D721Med (cell line): Measurements from ENCODE around the gene ZFY.

ENCODE experiments used
- DNase-seq: peaks from one replicate; pipeline ENCODE4 v3.0.0; 2011; ENCODE audit warnings: low spot score; ENCODE audit not compliant: insufficient read length
- FAIRE-seq: peaks from 2 replicates; lab custom pipeline; 2011; peaks lifted over from hg19 to GRCh38; lab: Jason Lieb, UNC
- CTCF ChIP-seq: IDR thresholded peaks from 2 replicates; pipeline ENCODE4 v1.5.1; 2012; ENCODE audit warnings: mild to moderate bottlenecking, control low read depth; ENCODE audit not compliant: insufficient read depth; ENCODE audit errors: missing control alignments

ZFY gene

GRCh38 chrY:3018546-3018945 lies 83.4 kb downstream of the ZFY start:
- DNase-seq (no peak), FAIRE-seq (no peak)
- TF ChIP-seq CTCF = no peak

DNA sequence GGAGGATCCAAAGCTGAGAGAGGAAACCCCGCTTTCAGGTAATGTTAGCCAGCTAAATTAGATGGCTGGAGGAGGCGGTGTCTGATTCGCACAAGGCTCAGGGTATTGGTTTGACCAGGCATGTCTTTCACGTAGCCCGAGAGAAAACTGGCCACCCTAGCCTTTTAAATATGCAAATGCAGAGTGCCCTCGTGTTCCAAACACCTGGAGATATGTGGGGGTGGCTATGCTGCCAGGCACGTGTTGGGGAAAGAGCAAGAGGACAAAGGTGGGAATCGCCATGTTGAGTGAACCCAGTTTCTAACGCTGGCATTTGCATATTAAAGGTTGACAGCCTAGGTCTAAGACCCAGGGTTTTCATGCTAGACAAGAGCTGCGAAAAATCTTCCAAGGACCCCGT lies 84.4 kb downstream of the ZFY start:
- no peak for TF ChIP-seq CTCF
- FAIRE-seq = no peak
- DNase-seq = no peak

- FAIRE-seq = no peak
- no peak for TF ChIP-seq CTCF
These were observed 86.0 kb downstream of the ZFY start for GRCh38 chrY:3021176-3021575.

DNA sequence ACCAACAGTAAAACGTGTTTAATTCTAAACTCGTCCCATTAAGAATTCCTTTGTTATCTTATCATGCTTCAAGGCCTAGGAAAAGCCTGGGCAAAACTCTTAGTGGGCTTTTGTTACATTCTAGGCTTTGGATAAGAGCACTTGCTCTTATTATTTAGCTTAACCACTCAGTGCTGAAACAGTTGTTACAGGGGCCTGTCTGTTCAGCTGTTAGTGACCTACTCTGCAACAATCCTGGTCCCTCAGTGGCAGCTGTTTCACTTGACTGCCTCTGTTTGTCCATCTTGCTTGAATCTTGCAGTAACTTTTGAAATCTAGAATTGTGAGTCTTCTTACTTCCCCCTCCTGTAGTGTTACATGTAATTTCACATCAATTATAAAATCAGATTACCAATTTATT lies 88.4 kb downstream of the ZFY start:
- FAIRE-seq (no peak), DNase-seq (no peak)
- TF ChIP-seq CTCF = no peak

More at GRCh38 chrY:3021176-3021575, 86.0 kb downstream of the ZFY start:
- no peak for DNase-seq

DNA sequence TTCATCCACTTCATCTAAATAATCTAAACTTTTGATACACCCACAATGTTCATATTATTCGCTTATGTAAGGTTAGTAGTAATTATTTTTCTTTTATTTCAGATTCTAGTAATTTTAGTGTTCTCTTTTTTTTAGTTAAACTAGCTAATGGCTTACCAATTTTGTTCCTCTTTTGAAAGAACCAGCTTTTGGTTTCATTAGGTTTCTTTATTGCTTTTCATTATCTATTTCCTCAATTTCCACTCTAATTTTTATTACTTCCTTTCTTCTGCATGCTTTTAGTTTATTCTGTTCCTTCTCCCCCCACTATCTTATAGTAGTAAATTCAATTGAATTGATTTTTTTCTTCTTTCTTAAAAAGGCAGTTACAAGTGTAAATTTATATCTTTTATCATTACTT lies 90.2 kb downstream of the ZFY start:
- FAIRE-seq (no peak), DNase-seq (no peak)
- TF ChIP-seq CTCF = no peak
